ENCODE data around the gene TMC7. TPM values are rescaled to one million over a fixed set of nuclear protein-coding genes. Genes with fewer than 3 reads are reported as not detected.

Gene TMC7
- total and polyA plus RNA-seq, 2 of the 13 experiments (the other 11 are each of a cell fraction or from before 2014, with no cell fraction given): 1.2 to 5.1 TPM

- TF ChIP-seq IRF9 (CRISPR knock-in tag; IDR thresholded peaks at IDR 0.05; ENCODE audit: borderline replicate concordance) (no peak), ZNF615 (CRISPR knock-in tag; IDR thresholded peaks at IDR 0.05; ENCODE audit: borderline replicate concordance) (no peak), MXD4 (CRISPR knock-in tag; IDR thresholded peaks at IDR 0.05) (peak; percentile 77; the same call in 1 of the 2 replicates), PHF5A (CRISPR knock-in tag; IDR thresholded peaks at IDR 0.05; ENCODE audit: low read depth, unreplicated experiment) (no peak), ZNF674 (CRISPR knock-in tag; IDR thresholded peaks at IDR 0.05; ENCODE audit: low read depth) (no peak), ZNF850 (CRISPR knock-in tag; conservative IDR thresholded peaks at IDR 0.05) (no peak), SNRNP70 (IDR thresholded peaks at IDR 0.05; ENCODE audit: low read depth, low read length) (no peak), TFAP4 (IDR thresholded peaks at IDR 0.05; ENCODE audit: borderline replicate concordance, low read depth) (peak; percentile 91), BRD4 (CRISPR knock-in tag; IDR thresholded peaks at IDR 0.05) (no peak), ATF5 (CRISPR knock-in tag; IDR thresholded peaks at IDR 0.05; ENCODE audit: low read depth) (no peak), ELF3 (CRISPR knock-in tag; IDR thresholded peaks at IDR 0.05) (peak; percentile 31), PITX1 (CRISPR knock-in tag; IDR thresholded peaks at IDR 0.05) (no peak), PPARG (CRISPR knock-in tag; conservative IDR thresholded peaks at IDR 0.05) (no peak), ZNF263 (CRISPR knock-in tag; IDR thresholded peaks at IDR 0.05) (no peak), ZNF501 (CRISPR knock-in tag; IDR thresholded peaks at IDR 0.05) (no peak), PCBP1 (IDR thresholded peaks at IDR 0.05; ENCODE audit: borderline replicate concordance, low read depth, low read length) (no peak), TAF15 (IDR thresholded peaks at IDR 0.05; ENCODE audit: low read depth, low read length, poor library complexity, severe bottlenecking) (no peak), ZNF879 (CRISPR knock-in tag; IDR thresholded peaks at IDR 0.05) (no peak), PREB (CRISPR knock-in tag; IDR thresholded peaks at IDR 0.05) (no peak), ZNF710 (CRISPR knock-in tag; IDR thresholded peaks at IDR 0.05; ENCODE audit: borderline replicate concordance) (no peak), ZNF282 (IDR thresholded peaks at IDR 0.05; ENCODE audit: partially characterized antibody) (no peak), ATAD3A (CRISPR knock-in tag; IDR thresholded peaks at IDR 0.05) (no peak), ZNF343 (CRISPR knock-in tag; IDR thresholded peaks at IDR 0.05) (no peak), ZNF136 (CRISPR knock-in tag; IDR thresholded peaks at IDR 0.05; ENCODE audit: low read depth) (no peak), RFX1 (IDR thresholded peaks at IDR 0.05) (no peak), SPEN (CRISPR knock-in tag; IDR thresholded peaks at IDR 0.05; ENCODE audit: low read depth) (no peak)
Measured at GRCh38 chr16:19094542-19095365, 111.0 kb downstream of the TMC7 start (continued).
